H1 (cell line): ENCODE results near the gene PROZ. TPM values are rescaled to one million over a fixed set of nuclear protein-coding genes. Genes with fewer than 3 reads are reported as not detected.
A peak's percentile ranks its signal among the peaks of the same experiment; 100 is the strongest.

Experiments
- CTCF ChIA-PET: fragments of 300-600 bp; sonication (Branson Sonifier 250); formaldehyde crosslinking; loops from one replicate; lab custom pipeline; 2021; ENCODE audit not compliant: partially characterized antibody; lab: Charles Lee
- POLR2A ChIA-PET: fragments of 300-600 bp; sonication (Branson Sonifier 250); formaldehyde crosslinking; loops from one replicate; lab custom pipeline; 2021; ENCODE audit warnings: inconsistent platforms; ENCODE audit not compliant: partially characterized antibody; lab: Charles Lee
- DNase-seq, 2 experiments: peaks; one replicate each; pipeline versions ENCODE4 v3.0.0 to v3.0.0-alpha.2; 2010 to 2022; ENCODE audit warnings: low spot score in 2 of 2, low read depth in 1 of 2, mixed read lengths in 1 of 2
- FAIRE-seq: peaks from 2 replicates; lab custom pipeline; 2011; peaks lifted over from hg19 to GRCh38; lab: Jason Lieb, UNC
- H2AFZ ChIP-seq: 2 replicates; pipeline ENCODE4 v1.8.1; 2012; ENCODE audit warnings: low read length, inconsistent platforms
- H2AK5ac ChIP-seq: 2 replicates; pipeline ENCODE4 v1.6.1; 2013; ENCODE audit warnings: low read depth, low read length
- H2BK120ac ChIP-seq: replicated peaks from 2 replicates; pipeline ENCODE3; 2013; ENCODE audit warnings: low read depth, low read length, inconsistent platforms
- H2BK12ac ChIP-seq: 2 replicates; pipeline ENCODE4 v1.6.1; 2013; ENCODE audit warnings: low read depth, low read length
- H2BK15ac ChIP-seq: 2 replicates; pipeline ENCODE4 v1.6.1; 2013; ENCODE audit warnings: low read length
- H2BK20ac ChIP-seq: 2 replicates; pipeline ENCODE4 v1.6.1; 2013; ENCODE audit warnings: low read length
- H2BK5ac ChIP-seq: 2 replicates; pipeline ENCODE4 v1.6.1; 2013; ENCODE audit warnings: low read depth, low read length
- H3K14ac ChIP-seq: 2 replicates; pipeline ENCODE4 v1.6.1; 2013; ENCODE audit warnings: inconsistent platforms; ENCODE audit not compliant: insufficient read length
- H3K18ac ChIP-seq: 2 replicates; pipeline ENCODE4 v1.6.1; 2013; ENCODE audit warnings: low read length; ENCODE audit errors: extremely low read depth
- H3K23ac ChIP-seq: 2 replicates; pipeline ENCODE4 v1.6.1; 2013; ENCODE audit warnings: inconsistent platforms; ENCODE audit not compliant: insufficient read length
- H3K23me2 ChIP-seq: 2 replicates; pipeline ENCODE4 v1.6.1; 2013; ENCODE audit warnings: low read depth, low read length
- H3K27ac ChIP-seq: 2 replicates; pipeline ENCODE4 v1.6.1; 2011; ENCODE audit warnings: low read depth, low read length, inconsistent platforms
- H3K27me3 ChIP-seq, 4 experiments: replicated peaks in 1 of 4; 1 replicate in 1 of 4; 2 replicates in 3 of 4; pipeline versions ENCODE4 v1.6.1 to v1.8.1; 2011 to 2013; ENCODE audit warnings: low read length in 3 of 4, mild to moderate bottlenecking in 3 of 4, inconsistent platforms in 2 of 4, mixed read lengths in 2 of 4, moderate library complexity in 1 of 4; ENCODE audit not compliant: control insufficient read depth in 3 of 4, insufficient read depth in 3 of 4; ENCODE audit errors: extremely low read depth in 1 of 4
- H3K36me3 ChIP-seq, 4 experiments: 2 replicates each; pipeline versions ENCODE4 v1.6.1 to v1.8.1; 2011 to 2013; ENCODE audit warnings: mild to moderate bottlenecking in 4 of 4, low read length in 3 of 4, moderate library complexity in 2 of 4, control low read depth in 1 of 4, inconsistent platforms in 1 of 4; ENCODE audit not compliant: insufficient read depth in 4 of 4, control insufficient read depth in 2 of 4
- H3K4ac ChIP-seq: replicated peaks from 2 replicates; pipeline ENCODE3; 2013; ENCODE audit warnings: low read length, low read depth, mixed read lengths, inconsistent platforms; ENCODE audit not compliant: insufficient read length
- H3K4me1 ChIP-seq, 4 experiments: replicated peaks in 1 of 4; 1 replicate in 1 of 4; 2 replicates in 3 of 4; pipeline versions ENCODE4 v1.6.1 to v1.8.1; 2011 to 2013; ENCODE audit warnings: low read length in 3 of 4, inconsistent platforms in 2 of 4, mixed read lengths in 1 of 4; ENCODE audit not compliant: insufficient read depth in 4 of 4, control insufficient read depth in 3 of 4
- H3K4me2 ChIP-seq, 2 experiments: 2 replicates each; pipeline versions ENCODE4 v1.6.1 to v1.8.1; 2011 to 2013; ENCODE audit warnings: low read depth in 2 of 2, low read length in 2 of 2, control low read depth in 1 of 2, inconsistent platforms in 1 of 2, mild to moderate bottlenecking in 1 of 2; ENCODE audit not compliant: insufficient read depth in 1 of 2
- H3K4me3 ChIP-seq, 4 experiments: fragments of 200-600, 300-600 bp in 1 of 4; sonication (generic), shearing (Covaris generic), sonication (Bioruptor Twin) in 1 of 4; 2 replicates each; pipeline versions ENCODE4 v1.5.1 to v1.8.1; 2011 to 2016; ENCODE audit warnings: low read length in 4 of 4, low read depth in 3 of 4, control low read depth in 2 of 4, inconsistent platforms in 2 of 4, mild to moderate bottlenecking in 2 of 4, mixed read lengths in 1 of 4, moderate library complexity in 1 of 4; ENCODE audit not compliant: insufficient read depth in 2 of 4; ENCODE audit errors: extremely low read depth in 1 of 4
- H3K56ac ChIP-seq: replicated peaks from 2 replicates; pipeline ENCODE3; 2013; ENCODE audit warnings: low read depth, mild to moderate bottlenecking, mixed read lengths, low read length, inconsistent platforms; ENCODE audit not compliant: insufficient read length
- H3K79me1 ChIP-seq: 2 replicates; pipeline ENCODE4 v1.6.1; 2013; ENCODE audit warnings: low read depth, low read length, control low read depth
- H3K79me2 ChIP-seq, 2 experiments: 2 replicates each; pipeline versions ENCODE4 v1.6.1 to v1.8.1; 2012 to 2013; ENCODE audit warnings: low read length in 2 of 2, mild to moderate bottlenecking in 2 of 2, inconsistent platforms in 1 of 2; ENCODE audit not compliant: insufficient read depth in 2 of 2, control insufficient read depth in 1 of 2
- H3K9ac ChIP-seq, 4 experiments: replicated peaks in 1 of 4; 1 replicate in 1 of 4; 2 replicates in 3 of 4; pipeline versions ENCODE4 v1.6.1 to v1.8.1; 2011 to 2013; ENCODE audit warnings: low read depth in 3 of 4, low read length in 3 of 4, control low read depth in 2 of 4, mild to moderate bottlenecking in 2 of 4, moderate library complexity in 2 of 4, inconsistent platforms in 1 of 4; ENCODE audit errors: extremely low read depth in 1 of 4
- H3K9me3 ChIP-seq, 2 experiments: 2 replicates each; pipeline versions ENCODE4 v1.6.1 to v1.8.1; 2012 to 2013; ENCODE audit warnings: mild to moderate bottlenecking in 2 of 2, moderate library complexity in 2 of 2, control low read depth in 1 of 2, inconsistent platforms in 1 of 2, low read depth in 1 of 2, low read length in 1 of 2, mixed read lengths in 1 of 2; ENCODE audit not compliant: insufficient read depth in 2 of 2
- H4K20me1 ChIP-seq, 2 experiments: replicated peaks in 1 of 2; 2 replicates each; pipeline versions ENCODE3 to v1.8.1; 2011 to 2013; ENCODE audit warnings: inconsistent platforms in 2 of 2, low read length in 2 of 2, mild to moderate bottlenecking in 1 of 2; ENCODE audit not compliant: insufficient read depth in 2 of 2, control insufficient read depth in 1 of 2
- H4K5ac ChIP-seq: 2 replicates; pipeline ENCODE4 v1.6.1; 2013; ENCODE audit warnings: low read length, low read depth, mixed read lengths, inconsistent platforms; ENCODE audit not compliant: insufficient read length
- H4K8ac ChIP-seq: 2 replicates; pipeline ENCODE4 v1.8.0; 2013; ENCODE audit warnings: mild to moderate bottlenecking, moderate library complexity, low read length, inconsistent platforms; ENCODE audit not compliant: insufficient read depth; ENCODE audit errors: extremely low read depth
- H4K91ac ChIP-seq: replicated peaks from 2 replicates; pipeline ENCODE3; 2013; ENCODE audit warnings: low read length, mixed read lengths, inconsistent platforms; ENCODE audit not compliant: insufficient read length
- CEBPB ChIP-seq: IDR thresholded peaks from 2 replicates; pipeline ENCODE4 v1.6.1; 2012; ENCODE audit warnings: low read depth, low read length
- KDM1A ChIP-seq: fragments of 200-600, 300-600 bp; sonication (generic); IDR thresholded peaks from 2 replicates; pipeline ENCODE4 v1.7.1; 2016; ENCODE audit warnings: mild to moderate bottlenecking, low read length, borderline replicate concordance
- RNF2 ChIP-seq: fragments of 200-900, 300-1000 bp; sonication (generic); IDR thresholded peaks from 2 replicates; pipeline ENCODE4 v1.7.1; 2016; ENCODE audit warnings: borderline replicate concordance, low read depth, mild to moderate bottlenecking, antibody characterized with exemption, low read length; ENCODE audit not compliant: poor library complexity, severe bottlenecking; ENCODE audit errors: missing control alignments
- SIRT6 ChIP-seq: IDR thresholded peaks from one replicate; pipeline ENCODE4 v1.7.1; 2012; ENCODE audit warnings: low read length, inconsistent platforms
- WGBS, 2 experiments: shearing (Covaris generic) in 1 of 2; methylation state at CpG; one replicate each; pipeline versions ENCODE4 v1.1.6 to v1.1.7; 2013 to 2015; ENCODE audit warnings: low lambda C conversion rate in 2 of 2, mixed read lengths in 2 of 2, inconsistent platforms in 1 of 2, low coverage in 1 of 2, missing lambda C conversion rate in 1 of 2; ENCODE audit not compliant: insufficient replicate concordance in 2 of 2, insufficient coverage in 1 of 2, insufficient read length in 1 of 2; ENCODE audit errors: extremely low coverage in 1 of 2, missing lambda C conversion rate in 1 of 2; 5-methylcytosine and 5-hydroxymethylcytosine counted together
- polyA plus RNA-seq, 7 experiments: library from polyadenylated mRNA; depleted of rRNA in 3 of 7; stranded (reverse) in 5 of 7; unstranded in 2 of 7; fragments of >200 nt in 5 of 7; fragments of 200-250 nt in 2 of 7; gene quantifications; 1 replicate in 5 of 7; 2 replicates in 1 of 7; 4 replicates in 1 of 7; pipeline versions ENCODE4 v1.2.1 to v1.2.3, GENCODE V29; 2011 to 2013; ENCODE audit warnings: missing spikeins in 2 of 7, mixed read lengths in 2 of 7
- total RNA-seq: library from RNA; stranded (reverse); fragmentation: NEBNext Ultra II Directional; extraction: Animal tissue kit (Norgen Biotek cat#: 25700); gene quantifications from 2 replicates; pipeline ENCODE4 v1.2.1, GENCODE V29; 2021

The PROZ gene
- total and polyA plus RNA-seq, 2 of the 8 experiments (the other 6 are each of a cell fraction or from before 2014, with no cell fraction given), result not detected

GRCh38 chr13:113205428-113205931 is 47.0 kb downstream of the PROZ start:
- Histone ChIP-seq H3K56ac (no peak overlapping the region), H3K9ac (no peak overlapping the region), H3K79me1 (peaks cover 27% of the 10 kb centered on the region), H3K18ac (no peak overlapping the region), H3K4me2 (no peak overlapping the region), H3K79me2 (peaks cover 36 to 84% of the 10 kb centered on the region in 2 experiments), H3K4ac (no peak overlapping the region), H2BK20ac (no peak overlapping the region), H3K27me3 (no peaks in the 10 kb centered on the region), H2BK5ac (no peak overlapping the region), H2BK120ac (no peak overlapping the region), H3K14ac (no peak overlapping the region), H2BK12ac (no peak overlapping the region), H4K5ac (no peak overlapping the region), H3K4me3 (no peak overlapping the region), H2BK15ac (no peak overlapping the region), H2AK5ac (no peak overlapping the region), H3K23ac (no peak overlapping the region), H4K91ac (no peak overlapping the region), H4K20me1 (peaks cover 8 to 33% of the 10 kb centered on the region in 2 experiments), H2AFZ (no peak overlapping the region), H3K27ac (no peak overlapping the region), H3K9me3 (no peaks in the 10 kb centered on the region), H3K36me3 (peaks cover 0 to 8% (median 1%) of the 10 kb centered on the region in 4 experiments; a peak in 4 of 8 replicates), H3K23me2 (peaks cover 5% of the 10 kb centered on the region), H4K8ac (no peak overlapping the region), H3K4me1 (peaks cover 0 to 4% (median 2%) of the 10 kb centered on the region in 4 experiments; a peak in 4 of 7 replicates)
- CTCF ChIA-PET, result no interaction called here
- DNase-seq, result no peak
- POLR2A ChIA-PET, result interaction anchor here (1.8 kb wide), 1 partner anchor 12 kb away, joined by 5 read pairs; no protein-coding TSS in a partner anchor
- peak; percentile 19 for FAIRE-seq
- 85% methylated on average over 5 of the region's 5 CpGs; no CpG with 5 or more reads in 1 of the 2 experiments for WGBS, 2 experiments
- TF ChIP-seq SIRT6 (no peak), KDM1A (no peak), RNF2 (no peak), CEBPB (no peak)
